ENCODE results near the gene GPR132.
"Not testable (repeated sequence)": the region's sequence is repeated elsewhere in the genome, so short reads cannot be mapped to it uniquely, and the experiment has no call there.

The GPR132 gene

DNA sequence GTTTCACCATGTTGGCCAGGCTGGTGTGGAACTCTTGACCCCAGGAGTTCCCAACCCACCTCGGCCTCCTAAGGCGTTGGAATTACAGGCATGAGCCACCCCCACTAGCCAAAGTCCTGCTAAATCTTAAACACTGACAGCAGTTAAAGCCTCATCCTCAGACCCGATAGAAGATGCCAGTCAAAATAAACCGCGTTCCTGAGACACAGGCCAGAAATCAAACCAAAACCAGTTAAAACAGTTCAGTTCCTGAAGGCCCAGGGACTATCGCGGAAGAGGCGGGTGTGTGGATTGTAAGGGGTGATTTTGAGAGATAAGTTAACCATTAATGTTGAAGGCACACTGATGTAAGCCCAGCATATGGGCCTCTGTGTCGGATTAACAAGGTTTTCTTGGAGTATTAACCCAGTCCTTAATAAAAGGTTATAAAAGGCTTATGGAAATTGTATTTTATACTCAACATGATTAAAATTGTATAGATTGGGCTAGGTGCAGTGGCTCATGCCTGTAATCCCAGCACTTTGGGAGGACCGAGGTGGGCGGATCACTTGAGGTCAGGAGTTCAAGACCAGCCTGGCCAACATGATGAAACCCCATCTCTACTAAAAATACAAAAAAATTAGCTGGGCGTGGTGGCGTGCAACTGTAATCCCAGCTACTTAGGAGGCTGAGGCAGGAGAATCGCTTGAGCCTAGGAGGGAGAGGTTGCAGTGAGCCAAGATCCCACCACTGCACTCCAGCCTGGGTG is 25.6 kb downstream of the GPR132 start:
- no peak for DNase-seq

DNA sequence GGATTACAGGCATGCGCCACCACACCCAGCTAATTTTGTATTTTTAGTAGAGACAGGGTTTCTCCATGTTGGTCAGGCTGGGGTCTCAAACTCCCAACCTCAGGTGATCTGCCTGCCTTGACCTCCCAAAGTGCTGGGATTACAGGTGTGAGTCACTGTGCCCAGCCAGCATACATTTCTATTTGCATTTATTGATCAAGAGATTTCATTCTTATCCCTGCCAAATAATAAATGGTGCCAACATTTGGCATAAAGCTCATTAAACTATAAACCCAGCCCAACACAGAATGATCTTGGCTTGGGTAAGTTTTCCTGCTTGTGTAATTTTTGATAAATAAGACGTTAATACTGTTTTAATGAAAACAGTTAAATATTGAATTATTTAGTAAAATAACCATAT is 29.6 kb downstream of the GPR132 start:
- DNase-seq: not testable (repeated sequence)

GRCh38 chr14:105034315-105035039 is 30.8 kb downstream of the GPR132 start:
- DNase-seq: no peak

- not testable (repeated sequence) for DNase-seq
These were observed 31.8 kb downstream of the GPR132 start for GRCh38 chr14:105033412-105033900.

DNA sequence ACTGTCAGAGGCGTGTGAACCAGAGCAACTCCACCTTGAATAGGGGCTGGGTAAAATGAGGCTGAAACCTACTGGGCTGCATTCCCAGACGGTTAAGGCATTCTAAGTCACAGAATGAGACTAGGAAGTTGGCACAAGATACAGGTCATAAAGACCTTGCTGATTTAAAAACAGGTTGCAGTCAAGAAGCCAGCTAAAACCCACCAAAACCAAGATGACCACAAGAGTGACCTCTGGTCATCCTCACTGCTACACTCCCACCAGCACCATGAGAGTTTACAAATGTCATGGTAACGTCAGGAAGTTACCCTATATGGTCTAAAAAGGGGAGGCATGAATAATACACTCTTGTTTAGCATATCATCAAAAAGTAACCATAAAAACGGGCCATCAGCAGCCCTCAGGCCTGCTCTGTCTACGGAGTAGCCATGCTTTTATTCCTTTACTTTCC is 32.8 kb downstream of the GPR132 start:
- peak; percentile 61 for DNase-seq

- DNase-seq: no peak
These were observed 34.3 kb downstream of the GPR132 start for GRCh38 chr14:105030836-105031396.

DNA sequence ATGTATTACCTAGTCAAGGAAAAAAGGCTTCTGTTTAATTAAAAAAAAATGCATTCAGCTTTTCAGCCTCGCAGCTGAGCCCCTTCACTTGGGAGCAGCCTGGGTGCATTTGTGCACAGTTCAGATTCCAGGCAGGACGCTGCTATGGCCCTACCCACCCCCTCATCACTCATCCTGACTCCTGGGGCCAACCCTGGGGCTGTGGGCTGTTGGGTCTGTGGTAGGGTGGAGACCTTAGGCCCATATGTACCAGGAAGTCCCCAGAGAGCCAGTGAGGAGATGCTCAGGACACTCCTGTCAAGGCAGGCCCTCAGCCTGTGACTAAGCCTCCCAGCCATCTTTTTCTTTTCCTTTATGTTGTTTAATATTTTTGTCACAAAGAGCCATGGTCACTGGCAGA is 35.0 kb downstream of the GPR132 start:
- no peak for DNase-seq

DNA sequence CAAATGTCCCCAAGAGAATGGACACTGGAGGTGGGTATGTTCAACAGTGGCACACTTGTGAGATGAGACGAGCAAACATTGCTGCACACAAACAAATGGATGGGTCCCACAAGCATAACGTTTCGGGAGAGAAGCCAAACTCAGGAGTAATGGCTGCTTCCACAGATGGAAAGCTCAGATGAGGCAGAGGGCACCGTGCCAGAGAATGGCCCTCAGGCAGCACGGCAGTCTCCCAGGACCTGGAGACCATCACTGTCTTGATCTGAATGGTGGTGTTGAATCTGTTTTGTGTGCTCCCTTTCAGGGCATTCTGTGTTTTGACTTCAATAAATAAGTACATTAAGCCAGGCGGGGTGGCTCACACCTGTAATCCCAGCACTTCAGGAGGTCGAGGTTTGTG is 35.8 kb downstream of the GPR132 start:
- DNase-seq: no peak

DNA sequence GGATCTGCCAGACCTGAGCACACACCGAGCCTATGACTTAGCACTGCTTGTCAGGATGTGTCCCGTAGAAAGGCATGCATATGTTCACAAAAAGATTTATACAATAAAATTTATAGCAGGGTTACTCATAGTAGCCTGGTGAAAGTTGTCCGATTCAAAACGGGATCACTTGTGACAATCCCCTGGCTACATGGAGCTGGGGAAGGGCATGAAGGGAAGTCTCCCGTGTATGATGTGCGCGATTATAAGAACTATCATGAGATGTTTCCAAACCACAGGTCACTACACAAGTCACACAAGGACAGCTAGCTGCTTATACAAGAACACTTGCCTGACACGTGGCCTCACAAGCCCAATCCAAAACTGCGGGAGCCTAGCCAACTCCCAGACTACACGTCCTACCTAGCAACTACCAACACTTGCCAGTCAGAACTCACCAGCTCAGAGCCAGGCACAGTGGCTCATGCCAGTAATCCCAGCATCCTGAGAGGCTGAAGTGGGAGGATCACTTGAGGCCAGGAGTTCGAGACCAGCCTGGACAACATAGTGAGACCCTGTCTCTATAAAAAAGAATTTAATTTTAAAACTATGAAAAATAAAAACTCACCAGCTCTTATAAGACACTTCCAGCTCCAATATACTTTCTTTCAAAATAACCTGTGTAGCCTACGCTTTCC is 36.8 kb downstream of the GPR132 start:
- DNase-seq: peak; percentile 40

GRCh38 chr14:105027718-105028117 is 37.5 kb downstream of the GPR132 start:
- DNase-seq: not testable (repeated sequence)

DNA sequence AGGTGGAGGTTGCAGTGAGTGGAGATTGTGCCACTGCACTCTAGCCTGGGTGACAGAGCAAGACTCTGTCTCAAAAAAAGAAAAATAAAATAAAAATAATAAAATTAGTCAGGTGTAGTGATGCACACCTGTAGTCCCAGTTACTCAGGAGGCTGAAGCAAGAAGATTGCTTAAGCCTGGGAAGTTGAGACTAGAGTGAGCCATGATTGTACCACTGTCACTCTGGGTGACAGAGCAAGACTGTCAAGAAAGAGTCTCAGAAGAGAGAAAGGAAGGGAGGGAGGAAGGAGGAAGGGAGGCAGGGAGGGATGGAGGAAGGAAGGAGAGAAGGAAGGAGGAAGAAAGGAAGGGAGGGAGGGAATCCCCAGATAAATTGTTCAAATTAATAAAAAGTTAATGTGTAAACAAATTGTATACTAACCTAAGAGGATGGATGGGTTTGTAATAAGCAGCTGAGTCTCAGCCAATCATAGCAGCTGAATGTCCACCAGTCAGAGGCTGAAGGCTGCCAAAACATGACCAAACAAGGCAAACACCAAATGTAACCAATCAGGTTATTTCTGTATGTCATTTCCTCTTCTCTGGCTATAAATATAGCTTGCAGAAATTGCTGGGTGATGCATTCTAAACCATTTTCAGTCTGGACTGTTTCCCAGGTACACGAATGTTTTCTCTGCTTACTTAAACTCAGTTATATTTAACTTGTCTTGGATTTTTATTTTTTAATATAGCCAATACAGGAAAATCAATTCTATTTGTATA is 38.2 kb downstream of the GPR132 start:
- peak; percentile 60 for DNase-seq

GRCh38 chr14:105026033-105026785 is 39.0 kb downstream of the GPR132 start:
- DNase-seq: peak; percentile 84

GRCh38 chr14:105025429-105025828 is 39.8 kb downstream of the GPR132 start:
- no peak for DNase-seq

DNA sequence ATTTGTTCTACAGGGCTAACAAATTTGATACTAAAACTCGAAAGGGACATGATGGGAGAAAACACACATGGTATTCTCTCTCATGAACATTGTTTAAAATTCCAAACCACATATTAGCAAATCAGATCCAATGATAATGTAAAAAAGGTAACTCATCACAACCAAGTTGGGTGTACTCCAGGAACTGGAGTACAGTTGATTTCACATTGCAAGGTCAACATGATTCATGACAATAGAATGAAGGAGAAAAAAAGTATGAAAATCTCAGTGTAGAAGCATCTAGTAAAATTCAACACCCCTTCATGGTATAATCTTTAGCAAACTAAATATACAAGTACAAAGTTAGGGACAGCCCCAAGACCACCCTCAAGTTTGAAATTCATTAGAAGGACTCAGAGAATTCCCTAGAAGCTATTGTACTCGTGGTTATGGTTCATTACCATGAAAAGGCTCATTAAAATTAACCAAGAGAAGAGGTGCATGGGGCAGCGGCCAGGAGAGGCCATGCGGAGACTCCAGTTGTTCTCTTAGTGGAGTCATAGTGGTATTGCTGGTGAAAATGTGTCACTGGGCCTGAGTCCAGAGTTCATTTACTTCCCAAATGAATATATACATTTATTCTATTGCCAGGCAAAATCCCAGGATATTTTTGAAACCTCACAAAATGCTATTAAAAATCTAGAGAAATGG is 41.3 kb downstream of the GPR132 start:
- peak; percentile 83 for DNase-seq

GRCh38 chr14:105023144-105023543 is 42.1 kb downstream of the GPR132 start:
- DNase-seq: no peak

- no peak for DNase-seq
These were observed 43.0 kb downstream of the GPR132 start for GRCh38 chr14:105022276-105022670.

DNA sequence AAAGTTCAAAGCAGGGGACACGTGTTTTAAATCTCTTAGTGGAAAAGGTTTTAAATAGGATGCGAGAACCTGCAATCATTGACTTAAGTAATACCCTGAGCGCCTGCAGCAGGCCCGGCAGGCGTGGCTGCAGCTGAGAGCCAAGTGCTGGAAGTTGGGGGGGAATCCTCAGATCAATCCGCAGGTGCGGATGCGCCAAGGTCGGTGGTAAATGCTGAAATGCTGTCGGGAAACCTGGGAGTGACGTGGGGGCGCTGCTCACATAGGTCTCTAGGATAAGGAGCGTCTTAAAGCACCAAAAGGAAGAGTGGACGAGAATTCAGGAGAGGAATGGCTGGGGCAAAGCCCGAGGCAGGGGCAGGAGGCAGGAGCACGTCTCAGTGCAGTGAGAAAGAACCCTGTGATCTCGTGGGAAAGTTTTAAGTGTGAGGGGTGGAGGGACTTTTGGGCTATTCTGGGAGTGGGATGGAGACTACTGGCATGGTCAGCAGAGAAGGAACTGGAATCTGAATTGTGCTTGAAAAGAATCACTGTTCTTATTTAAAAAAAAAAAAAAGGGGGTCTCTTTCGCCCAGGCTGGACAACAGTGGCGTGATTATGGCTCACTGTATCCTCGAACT is 43.5 kb downstream of the GPR132 start:
- peak; percentile 57 for DNase-seq

DNA sequence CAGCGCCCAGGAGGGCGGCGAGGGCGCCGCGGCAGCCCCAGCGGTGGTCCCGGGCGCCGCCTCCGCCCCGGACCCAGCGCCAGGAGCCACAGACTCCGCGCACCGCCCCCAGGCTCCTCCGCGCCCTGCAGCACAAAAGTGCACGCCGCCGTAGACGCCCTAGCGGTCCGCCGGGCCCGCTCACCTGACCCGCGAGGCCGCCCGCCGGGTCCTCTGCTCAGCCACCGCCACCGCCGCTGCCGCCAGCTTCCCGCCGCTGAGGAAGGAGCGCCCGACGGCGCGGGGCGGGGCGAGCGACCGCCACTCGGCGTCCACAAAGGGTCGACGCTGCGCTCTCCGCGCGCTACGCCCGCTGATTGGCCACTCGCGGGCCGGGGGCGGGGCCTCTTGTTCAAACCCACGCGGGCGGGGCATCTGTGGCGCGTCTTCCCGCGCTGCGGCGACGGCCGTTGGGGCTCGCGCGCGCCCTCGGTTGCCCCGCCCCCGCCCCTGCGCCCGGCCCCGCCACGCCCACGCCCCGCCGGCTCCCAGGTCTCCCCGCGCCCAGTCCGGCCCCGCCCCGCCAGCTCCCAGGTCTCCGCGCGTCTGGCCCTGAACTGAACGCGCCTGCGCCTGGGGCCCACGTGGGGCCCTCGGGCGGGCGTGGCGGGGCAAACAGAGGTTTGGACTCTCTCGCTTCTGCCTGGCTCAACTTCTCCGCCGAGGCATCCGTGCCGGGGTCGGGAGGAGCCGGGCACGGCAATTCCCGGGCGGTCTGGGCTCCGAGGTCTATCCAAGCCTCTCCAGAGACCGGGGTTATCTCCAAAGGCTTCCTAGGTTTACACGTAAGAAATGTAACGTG is 44.2 kb downstream of the GPR132 start, which contains the start of gene CDCA4:
CDCA4 (minus strand) TSS at position 269 of the 841 bp plus-strand sequence. CDS start 9,154 bp downstream, outside the sequence.
- DNase-seq: peak; percentile 96

Measured in EL (cell line).